Lower leg skin (tissue), 3 donors: ENCODE measurements around the gene TRAF7.

Experiments used
- CTCF ChIP-seq, 3 donors: fragments of 450-650 bp; IDR thresholded peaks; one replicate each; pipeline ENCODE4 v1.5.1; 2016; ENCODE audit warnings: antibody characterized with exemption in 3 of 3, mild to moderate bottlenecking in 3 of 3, moderate library complexity in 2 of 3
- POLR2A ChIP-seq, 2 donors: fragments of 450-650 bp; IDR thresholded peaks; one replicate each; pipeline ENCODE4 v1.6.1; 2016 to 2017; ENCODE audit warnings: antibody characterized with exemption in 2 of 2, mild to moderate bottlenecking in 1 of 2, moderate library complexity in 1 of 2

- no peak for TF ChIP-seq CTCF (IDR thresholded peaks at IDR 0.05)
- no peak for TF ChIP-seq POLR2A (IDR thresholded peaks at IDR 0.05)
Observed at GRCh38 chr16:2184962-2185361, 29.4 kb downstream of the TRAF7 start.
